Measurements from ENCODE around the gene ADGRB3.

DNA sequence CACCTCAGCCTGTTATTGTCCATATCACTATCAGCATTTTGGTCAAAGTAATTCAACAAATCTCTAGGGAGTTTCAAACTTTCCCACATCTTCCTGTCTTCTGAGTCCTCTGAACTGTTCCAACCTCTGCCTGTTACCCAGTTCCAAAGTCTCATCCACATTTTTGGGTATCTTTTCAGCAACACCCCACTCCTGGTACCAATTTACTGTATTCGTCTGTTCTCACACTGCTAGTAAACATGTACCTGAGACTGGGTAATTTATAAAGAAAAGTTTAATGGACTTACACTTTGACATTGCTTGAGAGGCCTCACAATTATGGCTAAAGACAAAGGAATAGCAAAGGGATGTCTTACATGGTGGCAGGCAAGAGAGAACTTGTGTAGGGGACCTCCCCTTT is 224.2 kb downstream of the ADGRB3 start:
- TF ChIP-seq POLR2A (IDR thresholded peaks at IDR 0.05; ENCODE audit: low read length) (no peak), GATA1 (IDR thresholded peaks at IDR 0.05; ENCODE audit: low read depth, low read length) (no peak)
